Measurements from ENCODE around the gene LDLRAD3. TPM values are rescaled to one million over a fixed set of nuclear protein-coding genes. Genes with fewer than 3 reads are reported as not detected.

Gene LDLRAD3
- total and polyA plus RNA-seq, 4 donors, result 2.2 to 14.3 (median 9.9) TPM

GRCh38 chr11:35916270-35916669 lies 27.6 kb upstream of the LDLRAD3 start:
- 96 to 100% methylated on average over 1 of the region's 1 CpG for WGBS, 2 donors

GRCh38 chr11:35917676-35918075 lies 26.2 kb upstream of the LDLRAD3 start:
- H3K36me3 ChIP-seq (ENCODE audit: control insufficient read depth in 4 of 4, insufficient read depth in 4 of 4, low read length in 4 of 4), result no peaks in the 10 kb centered on the region
- H3K4me1 ChIP-seq (ENCODE audit: control insufficient read depth in 5 of 5, insufficient read depth in 5 of 5, low read length in 5 of 5), result no peaks in the 10 kb centered on the region
- TF ChIP-seq CTCF (IDR thresholded peaks at IDR 0.05; ENCODE audit: control extremely low read depth, extremely low read depth), result no peak
- ATAC-seq (ENCODE audit: insufficient read depth, low FRiP score) (no peak), DNase-seq (no peak)
- no peak overlapping the region for H3K27ac ChIP-seq (ENCODE audit: low read depth in 1 of 2, low read length in 1 of 2)
- H3K9me3 ChIP-seq (ENCODE audit: control insufficient read depth in 4 of 4, insufficient read depth in 3 of 4, low read length in 3 of 4), result no peaks in the 10 kb centered on the region
- WGBS, 2 donors, result 92 to 94% methylated on average over 4 of the region's 4 CpGs
- no peak overlapping the region for H3K9ac ChIP-seq (ENCODE audit: insufficient read depth in 1 of 2, low read length in 2 of 2)
- H3K27me3 ChIP-seq (ENCODE audit: control insufficient read depth in 3 of 3, insufficient read depth in 3 of 3, low read length in 2 of 3), result no peaks in the 10 kb centered on the region
- H3K4me3 ChIP-seq, result no peak overlapping the region

More at GRCh38 chr11:35916270-35916669, 27.6 kb upstream of the LDLRAD3 start:
- no peaks in the 10 kb centered on the region for H3K36me3 ChIP-seq (ENCODE audit: control insufficient read depth in 4 of 4, insufficient read depth in 4 of 4, low read length in 4 of 4)
- no peaks in the 10 kb centered on the region for H3K27me3 ChIP-seq (ENCODE audit: control insufficient read depth in 3 of 3, insufficient read depth in 3 of 3, low read length in 2 of 3)
- H3K4me3 ChIP-seq, result no peak overlapping the region
- ATAC-seq (ENCODE audit: insufficient read depth, low FRiP score) (no peak), DNase-seq (no peak)
- no peaks in the 10 kb centered on the region for H3K4me1 ChIP-seq (ENCODE audit: control insufficient read depth in 5 of 5, insufficient read depth in 5 of 5, low read length in 5 of 5)
- H3K27ac ChIP-seq (ENCODE audit: low read depth in 1 of 2, low read length in 1 of 2), result no peak overlapping the region
- TF ChIP-seq CTCF (IDR thresholded peaks at IDR 0.05; ENCODE audit: control extremely low read depth, extremely low read depth), result no peak
- no peak overlapping the region for H3K9ac ChIP-seq (ENCODE audit: insufficient read depth in 1 of 2, low read length in 2 of 2)
- no peaks in the 10 kb centered on the region for H3K9me3 ChIP-seq (ENCODE audit: control insufficient read depth in 4 of 4, insufficient read depth in 3 of 4, low read length in 3 of 4)

DNA sequence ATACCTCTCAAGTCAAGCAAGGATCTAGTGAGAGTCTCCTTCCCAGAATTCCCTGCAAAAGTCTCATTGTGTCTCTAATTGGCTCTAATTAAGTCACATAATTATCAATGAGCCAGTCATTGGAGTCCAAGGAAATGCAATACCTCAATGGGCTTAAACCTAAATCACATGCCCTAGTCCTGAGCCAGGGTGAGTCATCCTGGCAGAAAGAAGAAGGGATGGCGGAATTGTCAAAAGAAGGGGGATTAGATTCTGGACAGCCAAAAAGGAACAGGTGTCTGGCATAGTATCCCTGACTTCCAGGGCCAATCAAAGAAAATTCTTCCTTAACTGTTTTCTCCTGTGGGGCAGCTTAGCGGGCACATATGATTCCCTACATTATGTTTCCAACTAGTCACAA lies 25.1 kb upstream of the LDLRAD3 start:
- 91 to 92% methylated on average over 2 of the region's 2 CpGs for WGBS, 2 donors
- H3K27ac ChIP-seq (ENCODE audit: low read depth in 1 of 2, low read length in 1 of 2), result no peak overlapping the region
- no peak for TF ChIP-seq CTCF (IDR thresholded peaks at IDR 0.05; ENCODE audit: control extremely low read depth, extremely low read depth)
- no peaks in the 10 kb centered on the region for H3K9me3 ChIP-seq (ENCODE audit: control insufficient read depth in 4 of 4, insufficient read depth in 3 of 4, low read length in 3 of 4)
- no peak for ATAC-seq (ENCODE audit: insufficient read depth, low FRiP score)
- H3K9ac ChIP-seq (ENCODE audit: insufficient read depth in 1 of 2, low read length in 2 of 2), result no peak overlapping the region
- H3K27me3 ChIP-seq (ENCODE audit: control insufficient read depth in 3 of 3, insufficient read depth in 3 of 3, low read length in 2 of 3), result no peaks in the 10 kb centered on the region
- no peaks in the 10 kb centered on the region for H3K36me3 ChIP-seq (ENCODE audit: control insufficient read depth in 4 of 4, insufficient read depth in 4 of 4, low read length in 4 of 4)
- no peak overlapping the region for H3K4me3 ChIP-seq
- no peak for DNase-seq
- no peaks in the 10 kb centered on the region for H3K4me1 ChIP-seq (ENCODE audit: control insufficient read depth in 5 of 5, insufficient read depth in 5 of 5, low read length in 5 of 5)

DNA sequence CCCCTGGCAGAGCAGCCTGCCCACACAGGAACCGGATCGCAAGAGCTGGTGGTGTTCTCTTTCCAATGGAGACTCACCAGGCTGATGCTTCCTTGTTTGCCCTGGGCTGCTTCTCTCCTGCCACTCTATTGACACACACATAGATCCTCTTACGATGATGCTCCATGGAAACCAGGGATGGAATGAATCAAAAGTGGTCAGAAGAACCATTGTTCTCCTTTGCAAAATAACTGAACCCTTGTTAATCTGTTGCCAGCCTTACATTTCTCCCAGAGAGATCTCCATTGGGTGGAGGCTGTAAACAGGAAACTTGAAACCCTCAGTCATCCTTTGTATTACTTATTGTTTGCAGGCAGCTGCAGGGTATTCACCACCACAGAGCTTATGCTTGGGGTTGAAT lies 24.6 kb upstream of the LDLRAD3 start:
- ATAC-seq (ENCODE audit: insufficient read depth, low FRiP score) (no peak), DNase-seq (no peak)
- Histone ChIP-seq H3K9ac (ENCODE audit: insufficient read depth in 1 of 2, low read length in 2 of 2) (no peak overlapping the region), H3K9me3 (ENCODE audit: control insufficient read depth in 4 of 4, insufficient read depth in 3 of 4, low read length in 3 of 4) (no peaks in the 10 kb centered on the region), H3K4me1 (ENCODE audit: control insufficient read depth in 5 of 5, insufficient read depth in 5 of 5, low read length in 5 of 5) (no peaks in the 10 kb centered on the region), H3K36me3 (ENCODE audit: control insufficient read depth in 4 of 4, insufficient read depth in 4 of 4, low read length in 4 of 4) (no peaks in the 10 kb centered on the region), H3K4me3 (no peak overlapping the region), H3K27me3 (ENCODE audit: control insufficient read depth in 3 of 3, insufficient read depth in 3 of 3, low read length in 2 of 3) (no peaks in the 10 kb centered on the region), H3K27ac (ENCODE audit: low read depth in 1 of 2, low read length in 1 of 2) (no peak overlapping the region)
- TF ChIP-seq CTCF (IDR thresholded peaks at IDR 0.05; ENCODE audit: control extremely low read depth, extremely low read depth), result no peak
- WGBS, 2 donors, result 64 to 79% methylated on average over 3 of the region's 3 CpGs

Measured in lung (tissue), 12 donors.